ENCODE measurements around the gene BSN. TPM values are rescaled to one million over a fixed set of nuclear protein-coding genes. Genes with fewer than 3 reads are reported as not detected.

The BSN gene
- total RNA-seq, 1 donor from 2014 or later, result 0.55 TPM

- DNase-seq, result no peak
- TF ChIP-seq CTCF (IDR thresholded peaks at IDR 0.05; ENCODE audit: borderline replicate concordance), result no peak
- H3K4me1 ChIP-seq, result peaks cover 28% of the 10 kb centered on the region
- intact Hi-C loops (cut with micrococcal nuclease), result no loop called here
- no peaks in the 10 kb centered on the region for H3K36me3 ChIP-seq
- no peak overlapping the region for H3K4me3 ChIP-seq
- H3K9me3 ChIP-seq (replicated peaks), result no peaks in the 10 kb centered on the region
- no peak overlapping the region for H3K27ac ChIP-seq (replicated peaks)
- H3K27me3 ChIP-seq (ENCODE audit: low read depth), result no peaks in the 10 kb centered on the region
Measured at GRCh38 chr3:49650177-49650576, 95.9 kb downstream of the BSN start.

GRCh38 chr3:49650637-49651036 is 96.4 kb downstream of the BSN start:
- H3K4me3 ChIP-seq, result no peak overlapping the region
- peaks cover 28% of the 10 kb centered on the region for H3K4me1 ChIP-seq
- no peak for TF ChIP-seq CTCF (IDR thresholded peaks at IDR 0.05; ENCODE audit: borderline replicate concordance)
- intact Hi-C loops (cut with micrococcal nuclease), result no loop called here
- no peaks in the 10 kb centered on the region for H3K36me3 ChIP-seq
- DNase-seq, result no peak
- H3K27ac ChIP-seq (replicated peaks), result no peak overlapping the region
- no peaks in the 10 kb centered on the region for H3K9me3 ChIP-seq (replicated peaks)
- H3K27me3 ChIP-seq (ENCODE audit: low read depth), result no peaks in the 10 kb centered on the region

- no peaks in the 10 kb centered on the region for H3K36me3 ChIP-seq
- no peak for DNase-seq
- intact Hi-C loops (cut with micrococcal nuclease), result no loop called here
- no peaks in the 10 kb centered on the region for H3K9me3 ChIP-seq (replicated peaks)
- H3K4me1 ChIP-seq, result peaks cover 25% of the 10 kb centered on the region
- no peak for TF ChIP-seq CTCF (IDR thresholded peaks at IDR 0.05; ENCODE audit: borderline replicate concordance)
- no peak overlapping the region for H3K27ac ChIP-seq (replicated peaks)
- H3K4me3 ChIP-seq, result no peak overlapping the region
- H3K27me3 ChIP-seq (ENCODE audit: low read depth), result no peaks in the 10 kb centered on the region
Measured at GRCh38 chr3:49652218-49652902, 98.1 kb downstream of the BSN start.

- Histone ChIP-seq H3K27me3 (ENCODE audit: low read depth) (no peaks in the 10 kb centered on the region), H3K9me3 (replicated peaks) (no peaks in the 10 kb centered on the region), H3K36me3 (no peaks in the 10 kb centered on the region), H3K27ac (replicated peaks) (no peak overlapping the region), H3K4me3 (no peak overlapping the region), H3K4me1 (peaks cover 19% of the 10 kb centered on the region)
- TF ChIP-seq CTCF (IDR thresholded peaks at IDR 0.05; ENCODE audit: borderline replicate concordance), result no peak
- no peak for DNase-seq
- intact Hi-C loops (cut with micrococcal nuclease), result no loop called here
Measured at GRCh38 chr3:49652903-49653415, 98.7 kb downstream of the BSN start.

GRCh38 chr3:49653621-49654020 is 99.3 kb downstream of the BSN start:
- no peak for DNase-seq
- no peaks in the 10 kb centered on the region for H3K9me3 ChIP-seq (replicated peaks)
- H3K27ac ChIP-seq (replicated peaks), result no peak overlapping the region
- no peak overlapping the region for H3K4me3 ChIP-seq
- peaks cover 12% of the 10 kb centered on the region for H3K4me1 ChIP-seq
- no peak for TF ChIP-seq CTCF (IDR thresholded peaks at IDR 0.05; ENCODE audit: borderline replicate concordance)
- no peaks in the 10 kb centered on the region for H3K36me3 ChIP-seq
- intact Hi-C loops (cut with micrococcal nuclease), result no loop called here
- no peaks in the 10 kb centered on the region for H3K27me3 ChIP-seq (ENCODE audit: low read depth)

Data from left ventricle myocardium inferior (tissue), 1 donor.